GM12873 (cell line): ENCODE results near the gene CDH13.

Experiments used
- CTCF ChIP-seq: IDR thresholded peaks from 2 replicates; pipeline ENCODE4 v1.5.1; 2012; ENCODE audit warnings: low read depth, mild to moderate bottlenecking, moderate library complexity, low read length, control low read depth; ENCODE audit not compliant: insufficient read depth; ENCODE audit errors: missing control alignments

The CDH13 gene

GRCh38 chr16:82675300-82675699 lies 48.5 kb downstream of the CDH13 start:
- TF ChIP-seq CTCF: no peak

GRCh38 chr16:82681592-82681991 lies 54.8 kb downstream of the CDH13 start:
- TF ChIP-seq CTCF: no peak

GRCh38 chr16:82682767-82683166 lies 56.0 kb downstream of the CDH13 start:
- TF ChIP-seq CTCF: no peak

GRCh38 chr16:82684256-82684655 lies 57.5 kb downstream of the CDH13 start:
- no peak for TF ChIP-seq CTCF

- no peak for TF ChIP-seq CTCF
These were observed 58.8 kb downstream of the CDH13 start for GRCh38 chr16:82685526-82685925.

GRCh38 chr16:82694239-82694874 lies 67.6 kb downstream of the CDH13 start:
- no peak for TF ChIP-seq CTCF

- no peak for TF ChIP-seq CTCF
These were observed 69.0 kb downstream of the CDH13 start for GRCh38 chr16:82695806-82696205.
